ENCODE results near the gene HOATZ.

HOATZ gene

DNA sequence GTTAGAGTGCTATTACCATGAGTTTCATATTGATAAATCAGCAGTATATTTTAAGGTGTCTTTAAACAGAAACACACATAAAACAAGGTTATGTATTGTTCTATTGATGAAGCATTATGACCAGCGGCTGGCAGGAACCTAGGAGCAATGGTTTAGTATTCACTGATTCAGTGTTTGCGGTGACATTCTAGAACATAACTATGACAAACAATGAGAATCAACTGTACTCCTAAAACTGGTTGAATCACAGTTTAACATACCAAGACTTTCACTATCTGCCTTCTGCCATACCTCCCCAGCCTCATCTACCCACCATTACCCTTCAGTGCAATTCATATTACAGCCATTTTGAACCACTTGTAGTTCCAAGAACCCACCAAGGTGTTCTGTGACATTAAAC, 8.8 kb downstream of the HOATZ start:
- no peaks in the 10 kb centered on the region for H3K4me1 ChIP-seq (ENCODE audit: control insufficient read depth in 2 of 2, insufficient read depth in 1 of 2, low read depth in 1 of 2, low read length in 2 of 2)
- H2AK5ac ChIP-seq (ENCODE audit: low read depth, low read length) = no peak overlapping the region
- H3K14ac ChIP-seq (ENCODE audit: low read length) = no peak overlapping the region
- no peak overlapping the region for H3K18ac ChIP-seq (ENCODE audit: low read length)
- H2BK12ac ChIP-seq (ENCODE audit: low read length) = no peak overlapping the region
- no peaks in the 10 kb centered on the region for H3K36me3 ChIP-seq (replicated peaks in 1 of 2; ENCODE audit: control insufficient read depth in 2 of 2, insufficient read depth in 2 of 2, low read length in 2 of 2)
- H2BK120ac ChIP-seq (ENCODE audit: low read depth, low read length) = no peak overlapping the region
- no peak overlapping the region for H3K4ac ChIP-seq (ENCODE audit: low read length)
- no CpG with 5 or more reads among the region's 2 CpGs for WGBS, 2 donors (ENCODE audit: extremely low coverage in 2 of 2, insufficient read length in 2 of 2, insufficient replicate concordance in 1 of 2)
- no peak overlapping the region for H2BK5ac ChIP-seq (ENCODE audit: low read length)
- H3K27ac ChIP-seq (replicated peaks; ENCODE audit: low read length) = no peak overlapping the region
- H4K8ac ChIP-seq (ENCODE audit: low read depth, low read length) = no peak overlapping the region
- H3K4me3 ChIP-seq (ENCODE audit: low read length in 2 of 2) = no peak overlapping the region
- H2BK15ac ChIP-seq (ENCODE audit: low read length) = no peak overlapping the region
- H3K9ac ChIP-seq (ENCODE audit: low read depth, low read length, poor library complexity) = no peak overlapping the region
- no peak overlapping the region for H4K91ac ChIP-seq (ENCODE audit: low read depth, low read length, poor library complexity)
- H3K79me1 ChIP-seq (ENCODE audit: low read depth, low read length) = no peaks in the 10 kb centered on the region
- H3K23ac ChIP-seq (ENCODE audit: low read depth, low read length, poor library complexity) = no peak overlapping the region
- no peak for DNase-seq (ENCODE audit: low spot score)
- H3K4me2 ChIP-seq (ENCODE audit: insufficient read depth, low read length, poor library complexity, severe bottlenecking) = no peak overlapping the region
- H3K9me3 ChIP-seq (replicated peaks in 1 of 2; ENCODE audit: control insufficient read depth in 2 of 2, insufficient read depth in 1 of 2, low read depth in 1 of 2, low read length in 2 of 2) = no peaks in the 10 kb centered on the region
- H3K27me3 ChIP-seq (ENCODE audit: control insufficient read depth in 3 of 3, insufficient read depth in 3 of 3, low read depth in 1 of 3, low read length in 3 of 3) = peaks cover 0 to 23% (median 0%) of the 10 kb centered on the region in 3 experiments
- no peak overlapping the region for H2AFZ ChIP-seq (ENCODE audit: low read length)

DNA sequence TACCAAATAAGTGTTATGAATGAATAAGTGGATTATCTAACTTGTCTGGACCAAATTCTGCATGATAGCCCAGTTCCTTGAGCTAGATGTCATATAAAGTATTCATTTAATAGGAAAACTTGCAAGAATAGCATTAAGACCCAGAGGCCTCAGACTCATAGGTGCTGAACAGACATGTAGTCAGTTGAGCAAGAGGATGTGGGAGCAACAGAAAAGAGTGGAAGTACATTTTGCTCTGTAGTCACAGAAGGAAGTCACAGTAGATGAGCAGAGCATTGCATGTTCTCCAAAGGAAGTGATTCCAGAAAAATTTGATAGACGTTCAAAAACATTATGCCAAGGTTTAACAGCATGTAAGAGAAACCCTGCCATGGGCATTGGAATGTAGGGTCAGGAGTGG, 9.5 kb downstream of the HOATZ start:
- no peak overlapping the region for H2AK5ac ChIP-seq (ENCODE audit: low read depth, low read length)
- no peak overlapping the region for H2BK12ac ChIP-seq (ENCODE audit: low read length)
- no peak overlapping the region for H3K4me2 ChIP-seq (ENCODE audit: insufficient read depth, low read length, poor library complexity, severe bottlenecking)
- no peak overlapping the region for H4K8ac ChIP-seq (ENCODE audit: low read depth, low read length)
- peaks cover 0 to 19% (median 0%) of the 10 kb centered on the region in 3 experiments for H3K27me3 ChIP-seq (ENCODE audit: control insufficient read depth in 3 of 3, insufficient read depth in 3 of 3, low read depth in 1 of 3, low read length in 3 of 3)
- H2BK15ac ChIP-seq (ENCODE audit: low read length) = no peak overlapping the region
- no peak overlapping the region for H2BK120ac ChIP-seq (ENCODE audit: low read depth, low read length)
- H3K4me3 ChIP-seq (ENCODE audit: low read length in 2 of 2) = no peak overlapping the region
- no CpG with 5 or more reads among the region's 1 CpG for WGBS, 2 donors (ENCODE audit: extremely low coverage in 2 of 2, insufficient read length in 2 of 2, insufficient replicate concordance in 1 of 2)
- H3K4me1 ChIP-seq (ENCODE audit: control insufficient read depth in 2 of 2, insufficient read depth in 1 of 2, low read depth in 1 of 2, low read length in 2 of 2) = no peaks in the 10 kb centered on the region
- no peaks in the 10 kb centered on the region for H3K36me3 ChIP-seq (replicated peaks in 1 of 2; ENCODE audit: control insufficient read depth in 2 of 2, insufficient read depth in 2 of 2, low read length in 2 of 2)
- H3K27ac ChIP-seq (replicated peaks; ENCODE audit: low read length) = no peak overlapping the region
- no peak for DNase-seq (ENCODE audit: low spot score)
- H2BK5ac ChIP-seq (ENCODE audit: low read length) = no peak overlapping the region
- H4K91ac ChIP-seq (ENCODE audit: low read depth, low read length, poor library complexity) = no peak overlapping the region
- no peak overlapping the region for H3K14ac ChIP-seq (ENCODE audit: low read length)
- no peak overlapping the region for H3K18ac ChIP-seq (ENCODE audit: low read length)
- no peak overlapping the region for H2AFZ ChIP-seq (ENCODE audit: low read length)
- no peaks in the 10 kb centered on the region for H3K79me1 ChIP-seq (ENCODE audit: low read depth, low read length)
- no peak overlapping the region for H3K4ac ChIP-seq (ENCODE audit: low read length)
- no peak overlapping the region for H3K23ac ChIP-seq (ENCODE audit: low read depth, low read length, poor library complexity)
- no peaks in the 10 kb centered on the region for H3K9me3 ChIP-seq (replicated peaks in 1 of 2; ENCODE audit: control insufficient read depth in 2 of 2, insufficient read depth in 1 of 2, low read depth in 1 of 2, low read length in 2 of 2)
- H3K9ac ChIP-seq (ENCODE audit: low read depth, low read length, poor library complexity) = no peak overlapping the region

DNA sequence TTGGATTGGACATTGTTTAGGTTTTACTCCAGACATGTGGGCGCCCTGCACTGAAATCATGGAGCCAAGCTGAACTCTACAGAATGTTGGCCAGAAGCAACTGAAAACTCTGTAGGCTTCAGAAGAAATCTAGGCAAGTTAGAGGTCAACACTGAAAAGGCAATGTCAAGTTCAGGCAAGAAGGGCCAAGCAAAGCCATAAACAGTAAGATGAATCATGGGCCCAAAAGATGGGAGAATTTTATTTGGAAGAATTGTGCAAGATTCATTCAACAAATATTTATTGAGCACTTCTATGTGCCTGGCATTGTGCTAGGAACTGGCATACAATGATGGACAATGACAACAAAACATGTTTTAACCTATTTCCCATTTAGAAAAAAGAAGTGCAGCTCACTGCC, 10.9 kb downstream of the HOATZ start:
- Histone ChIP-seq H2AFZ (ENCODE audit: low read length) (no peak overlapping the region), H3K9me3 (replicated peaks in 1 of 2; ENCODE audit: control insufficient read depth in 2 of 2, insufficient read depth in 1 of 2, low read depth in 1 of 2, low read length in 2 of 2) (no peaks in the 10 kb centered on the region), H3K27ac (replicated peaks; ENCODE audit: low read length) (no peak overlapping the region), H3K4me1 (ENCODE audit: control insufficient read depth in 2 of 2, insufficient read depth in 1 of 2, low read depth in 1 of 2, low read length in 2 of 2) (no peaks in the 10 kb centered on the region), H2BK15ac (ENCODE audit: low read length) (no peak overlapping the region), H2BK12ac (ENCODE audit: low read length) (no peak overlapping the region), H3K4me2 (ENCODE audit: insufficient read depth, low read length, poor library complexity, severe bottlenecking) (no peak overlapping the region), H4K91ac (ENCODE audit: low read depth, low read length, poor library complexity) (no peak overlapping the region), H3K14ac (ENCODE audit: low read length) (no peak overlapping the region), H3K18ac (ENCODE audit: low read length) (no peak overlapping the region), H3K79me1 (ENCODE audit: low read depth, low read length) (no peaks in the 10 kb centered on the region), H3K23ac (ENCODE audit: low read depth, low read length, poor library complexity) (no peak overlapping the region), H3K4me3 (ENCODE audit: low read length in 2 of 2) (no peak overlapping the region), H3K27me3 (ENCODE audit: control insufficient read depth in 3 of 3, insufficient read depth in 3 of 3, low read depth in 1 of 3, low read length in 3 of 3) (peaks cover 0 to 19% (median 0%) of the 10 kb centered on the region in 3 experiments), H2BK5ac (ENCODE audit: low read length) (no peak overlapping the region), H4K8ac (ENCODE audit: low read depth, low read length) (no peak overlapping the region), H3K36me3 (replicated peaks in 1 of 2; ENCODE audit: control insufficient read depth in 2 of 2, insufficient read depth in 2 of 2, low read length in 2 of 2) (no peaks in the 10 kb centered on the region), H3K9ac (ENCODE audit: low read depth, low read length, poor library complexity) (no peak overlapping the region), H3K4ac (ENCODE audit: low read length) (no peak overlapping the region), H2BK120ac (ENCODE audit: low read depth, low read length) (no peak overlapping the region), H2AK5ac (ENCODE audit: low read depth, low read length) (no peak overlapping the region)
- no CpG with 5 or more reads among the region's 1 CpG for WGBS, 2 donors (ENCODE audit: extremely low coverage in 2 of 2, insufficient read length in 2 of 2, insufficient replicate concordance in 1 of 2)
- DNase-seq (ENCODE audit: low spot score) = no peak

DNA sequence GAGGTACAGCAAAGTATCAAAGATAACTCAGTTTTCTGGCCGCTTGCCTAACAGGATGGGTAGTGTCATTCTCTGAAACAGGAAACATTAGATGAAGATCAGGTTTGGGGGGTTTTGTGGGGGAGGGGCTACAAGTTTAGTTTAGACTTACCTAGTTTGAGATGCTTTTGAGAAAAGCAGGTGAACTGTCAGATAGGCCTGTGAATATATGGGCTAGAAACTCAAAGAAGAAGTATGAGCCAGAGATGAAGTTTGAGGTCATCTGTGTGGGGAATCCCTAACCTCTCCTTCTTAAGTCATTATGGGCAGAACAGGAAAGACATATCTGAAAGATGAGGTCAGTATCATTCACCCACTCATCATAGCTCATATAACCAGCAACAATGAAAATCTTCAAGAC, 11.9 kb downstream of the HOATZ start:
- no CpG with 5 or more reads among the region's 1 CpG for WGBS, 2 donors (ENCODE audit: extremely low coverage in 2 of 2, insufficient read length in 2 of 2, insufficient replicate concordance in 1 of 2)
- H3K36me3 ChIP-seq (replicated peaks in 1 of 2; ENCODE audit: control insufficient read depth in 2 of 2, insufficient read depth in 2 of 2, low read length in 2 of 2) = no peaks in the 10 kb centered on the region

More for the DNA sequence above, 11.9 kb downstream of the HOATZ start:
- H3K79me1 ChIP-seq (ENCODE audit: low read depth, low read length) = no peaks in the 10 kb centered on the region
- DNase-seq (ENCODE audit: low spot score) = no peak
- H3K23ac ChIP-seq (ENCODE audit: low read depth, low read length, poor library complexity) = no peak overlapping the region
- no peak overlapping the region for H4K91ac ChIP-seq (ENCODE audit: low read depth, low read length, poor library complexity)
- H3K4ac ChIP-seq (ENCODE audit: low read length) = no peak overlapping the region
- no peak overlapping the region for H2BK120ac ChIP-seq (ENCODE audit: low read depth, low read length)
- H3K4me3 ChIP-seq (ENCODE audit: low read length in 2 of 2) = no peak overlapping the region
- H2AFZ ChIP-seq (ENCODE audit: low read length) = no peak overlapping the region
- no peak overlapping the region for H3K18ac ChIP-seq (ENCODE audit: low read length)
- H2BK5ac ChIP-seq (ENCODE audit: low read length) = no peak overlapping the region
- H3K14ac ChIP-seq (ENCODE audit: low read length) = no peak overlapping the region
- no peaks in the 10 kb centered on the region for H3K4me1 ChIP-seq (ENCODE audit: control insufficient read depth in 2 of 2, insufficient read depth in 1 of 2, low read depth in 1 of 2, low read length in 2 of 2)
- no peak overlapping the region for H3K4me2 ChIP-seq (ENCODE audit: insufficient read depth, low read length, poor library complexity, severe bottlenecking)
- no peaks in the 10 kb centered on the region for H3K9me3 ChIP-seq (replicated peaks in 1 of 2; ENCODE audit: control insufficient read depth in 2 of 2, insufficient read depth in 1 of 2, low read depth in 1 of 2, low read length in 2 of 2)
- no peak overlapping the region for H2BK12ac ChIP-seq (ENCODE audit: low read length)
- H3K9ac ChIP-seq (ENCODE audit: low read depth, low read length, poor library complexity) = no peak overlapping the region
- H3K27ac ChIP-seq (replicated peaks; ENCODE audit: low read length) = no peak overlapping the region
- no peak overlapping the region for H2AK5ac ChIP-seq (ENCODE audit: low read depth, low read length)
- H2BK15ac ChIP-seq (ENCODE audit: low read length) = no peak overlapping the region
- no peak overlapping the region for H4K8ac ChIP-seq (ENCODE audit: low read depth, low read length)
- H3K27me3 ChIP-seq (ENCODE audit: control insufficient read depth in 3 of 3, insufficient read depth in 3 of 3, low read depth in 1 of 3, low read length in 3 of 3) = peaks cover 0 to 15% (median 0%) of the 10 kb centered on the region in 3 experiments
